Sigmoid colon (tissue), 7 donors: Measurements from ENCODE around the gene SLC37A4. TPM values are rescaled to one million over a fixed set of nuclear protein-coding genes. Genes with fewer than 3 reads are reported as not detected.
A peak's percentile ranks its signal among the peaks of the same experiment; 100 is the strongest.

ENCODE experiments used
- DNase-seq: peaks from one replicate; pipeline ENCODE4 v3.0.0-alpha.2; 2019
- H3K27ac ChIP-seq, 4 donors: fragments of 200-600 bp; sonication (generic); one replicate each; pipeline ENCODE4 v1.5.1; 2016 to 2019; ENCODE audit warnings: mild to moderate bottlenecking in 1 of 4
- H3K27me3 ChIP-seq, 3 donors: fragments of 200-600 bp; sonication (generic); one replicate each; pipeline ENCODE4 v1.5.1; 2019; ENCODE audit warnings: mild to moderate bottlenecking in 1 of 3
- H3K36me3 ChIP-seq, 4 donors: fragments of 200-600 bp; sonication (generic); one replicate each; pipeline ENCODE4 v1.5.1; 2016 to 2019
- H3K4me1 ChIP-seq, 4 donors: fragments of 200-600 bp; sonication (generic); one replicate each; pipeline ENCODE4 v1.5.1; 2017 to 2019
- H3K4me3 ChIP-seq, 4 donors: fragments of 200-600 bp; sonication (generic); one replicate each; pipeline ENCODE4 v1.5.1; 2017 to 2019; ENCODE audit warnings: mild to moderate bottlenecking in 2 of 4, moderate library complexity in 1 of 4
- H3K9me3 ChIP-seq, 4 donors: fragments of 200-600 bp in 3 of 4; sonication (generic) in 3 of 4; one replicate each; pipeline versions ENCODE4 v1.5.1 to v1.6.1; 2013 to 2019
- EP300 ChIP-seq, 4 donors: sonication (generic); formaldehyde crosslinking; IDR thresholded peaks; one replicate each; pipeline ENCODE4 v1.6.1; 2017; ENCODE audit warnings: antibody characterized with exemption in 4 of 4
- POLR2A ChIP-seq, 2 donors: fragments of 450-650 bp; IDR thresholded peaks; one replicate each; pipeline ENCODE4 v1.6.1; 2016; ENCODE audit warnings: antibody characterized with exemption in 2 of 2, mild to moderate bottlenecking in 2 of 2, moderate library complexity in 2 of 2
- POLR2AphosphoS5 ChIP-seq, 4 donors: sonication (generic); formaldehyde crosslinking; IDR thresholded peaks; one replicate each; pipeline ENCODE4 v1.6.1; 2017; ENCODE audit warnings: antibody characterized with exemption in 4 of 4
- WGBS, 2 donors: extraction: QIAGEN DNeasy Blood & Tissue Kit; methylation state at CpG; one replicate each; pipeline ENCODE4 v1.1.7; 2013; 5-methylcytosine and 5-hydroxymethylcytosine counted together
- intact Hi-C: fragments of 100-400 bp; cut with DNase I; formaldehyde crosslinking; loops from one replicate; pipeline ENCODE4 v1.15.1; 2023
- polyA plus RNA-seq, 3 donors: library from polyadenylated mRNA; stranded (reverse); fragments of 200-250 nt; gene quantifications; one replicate each; pipeline ENCODE4 v1.2.3, GENCODE V29; 2013
- total RNA-seq, 4 donors: library from RNA; depleted of rRNA; stranded (reverse); fragments of >200 nt; gene quantifications; one replicate each; pipeline ENCODE4 v1.1.0, GENCODE V29; 2016
- TF ChIP-seq, protein P1 (sequence below), 4 experiments: fragments of 450-650 bp in 3 of 4; fragments of 200-600 bp in 1 of 4; IDR thresholded peaks; one replicate each; pipeline ENCODE4 v1.5.1; 2016 to 2019; ENCODE audit warnings: antibody characterized with exemption in 4 of 4, mild to moderate bottlenecking in 3 of 4, moderate library complexity in 2 of 4
- donor health status: healthy with polysubstance abuse.
- donor health status: Bipolar disorder and iron deficiency.
- donor health status: healthy.

The SLC37A4 gene
- total and polyA plus RNA-seq, 7 donors, result 8.0 to 31.5 (median 11.1) TPM

- intact Hi-C loops, result no loop called here
Observed at GRCh38 chr11:119031912-119032280, 1.2 kb upstream of the SLC37A4 start.

GRCh38 chr11:119030029-119030328, 698 bp downstream of the SLC37A4 start:
- Histone ChIP-seq H3K9me3 (no peaks in the 10 kb centered on the region), H3K4me1 (peaks cover 0 to 17% (median 16%) of the 10 kb centered on the region in 4 donors), H3K27me3 (no peaks in the 10 kb centered on the region), H3K36me3 (peaks cover 0 to 19% (median under 1%) of the 10 kb centered on the region in 4 donors), H3K4me3 (peak overlapping the region; percentile 69 to 88 (median 79)), H3K27ac (peak overlapping the region; percentile 79 to 84 (median 82))
- TF ChIP-seq, protein P1, sequence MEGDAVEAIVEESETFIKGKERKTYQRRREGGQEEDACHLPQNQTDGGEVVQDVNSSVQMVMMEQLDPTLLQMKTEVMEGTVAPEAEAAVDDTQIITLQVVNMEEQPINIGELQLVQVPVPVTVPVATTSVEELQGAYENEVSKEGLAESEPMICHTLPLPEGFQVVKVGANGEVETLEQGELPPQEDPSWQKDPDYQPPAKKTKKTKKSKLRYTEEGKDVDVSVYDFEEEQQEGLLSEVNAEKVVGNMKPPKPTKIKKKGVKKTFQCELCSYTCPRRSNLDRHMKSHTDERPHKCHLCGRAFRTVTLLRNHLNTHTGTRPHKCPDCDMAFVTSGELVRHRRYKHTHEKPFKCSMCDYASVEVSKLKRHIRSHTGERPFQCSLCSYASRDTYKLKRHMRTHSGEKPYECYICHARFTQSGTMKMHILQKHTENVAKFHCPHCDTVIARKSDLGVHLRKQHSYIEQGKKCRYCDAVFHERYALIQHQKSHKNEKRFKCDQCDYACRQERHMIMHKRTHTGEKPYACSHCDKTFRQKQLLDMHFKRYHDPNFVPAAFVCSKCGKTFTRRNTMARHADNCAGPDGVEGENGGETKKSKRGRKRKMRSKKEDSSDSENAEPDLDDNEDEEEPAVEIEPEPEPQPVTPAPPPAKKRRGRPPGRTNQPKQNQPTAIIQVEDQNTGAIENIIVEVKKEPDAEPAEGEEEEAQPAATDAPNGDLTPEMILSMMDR (IDR thresholded peaks at IDR 0.05), result no peak
- no peak for TF ChIP-seq POLR2AphosphoS5 (IDR thresholded peaks at IDR 0.05)
- TF ChIP-seq EP300 (IDR thresholded peaks at IDR 0.05), result no peak
- no peak for TF ChIP-seq POLR2A (IDR thresholded peaks at IDR 0.05)
- intact Hi-C loops, result no loop called here
- peak; percentile 72 for DNase-seq
- WGBS, 2 donors, result 1 to 5% methylated on average over 13 of the region's 13 CpGs

More at GRCh38 chr11:119031912-119032280, 1.2 kb upstream of the SLC37A4 start:
- Histone ChIP-seq H3K36me3 (peaks cover 0 to 1% (median 0%) of the 10 kb centered on the region in 4 donors), H3K4me1 (peaks cover 0 to 17% (median 16%) of the 10 kb centered on the region in 4 donors), H3K9me3 (no peaks in the 10 kb centered on the region), H3K4me3 (no peak overlapping the region), H3K27ac (no peak overlapping the region), H3K27me3 (no peaks in the 10 kb centered on the region)
- WGBS, 2 donors, result 83 to 88% methylated on average over 9 of the region's 9 CpGs
- TF ChIP-seq, protein P1 (IDR thresholded peaks at IDR 0.05), result no peak
- TF ChIP-seq POLR2AphosphoS5 (IDR thresholded peaks at IDR 0.05) (no peak), EP300 (IDR thresholded peaks at IDR 0.05) (no peak), POLR2A (IDR thresholded peaks at IDR 0.05) (no peak)
- no peak for DNase-seq

GRCh38 chr11:119029340-119030028, 1.2 kb downstream of the SLC37A4 start:
- Histone ChIP-seq H3K36me3 (peaks cover 3 to 24% (median 4%) of the 10 kb centered on the region in 4 donors), H3K4me3 (peak overlapping the region; percentile 69 to 88 (median 79)), H3K9me3 (no peaks in the 10 kb centered on the region), H3K4me1 (peaks cover 0 to 17% (median 16%) of the 10 kb centered on the region in 4 donors), H3K27ac (peak overlapping the region; percentile 79 to 84 (median 82)), H3K27me3 (no peaks in the 10 kb centered on the region)
- TF ChIP-seq EP300 (IDR thresholded peaks at IDR 0.05), result no peak
- TF ChIP-seq POLR2AphosphoS5 (IDR thresholded peaks at IDR 0.05), result peak in 1 of 4 donors; percentile 14
- TF ChIP-seq, protein P1 (IDR thresholded peaks at IDR 0.05), result no peak
- TF ChIP-seq POLR2A (IDR thresholded peaks at IDR 0.05), result peak in 1 of 2 donors; percentile 46
- WGBS, 2 donors, result 14 to 49% methylated on average over 10 of the region's 10 CpGs
- intact Hi-C loops, result no loop called here
- DNase-seq, result peak; percentile 63

- no peaks in the 10 kb centered on the region for H3K9me3 ChIP-seq
- H3K4me3 ChIP-seq, result no peak overlapping the region
- no peak for DNase-seq
- 21 to 89% methylated on average over 1 of the region's 1 CpG for WGBS, 2 donors
- H3K27me3 ChIP-seq, result no peaks in the 10 kb centered on the region
- intact Hi-C loops, result no loop called here
- peak overlapping the region in 1 of 4 donors; percentile 81 for H3K27ac ChIP-seq
- peaks cover 0 to 17% (median 16%) of the 10 kb centered on the region in 4 donors for H3K4me1 ChIP-seq
- TF ChIP-seq EP300 (IDR thresholded peaks at IDR 0.05), result no peak
- TF ChIP-seq POLR2A (IDR thresholded peaks at IDR 0.05), result no peak
- no peak for TF ChIP-seq POLR2AphosphoS5 (IDR thresholded peaks at IDR 0.05)
- TF ChIP-seq, protein P1 (IDR thresholded peaks at IDR 0.05), result no peak
- peaks cover 3 to 29% (median 7%) of the 10 kb centered on the region in 4 donors for H3K36me3 ChIP-seq
Observed at GRCh38 chr11:119029069-119029339, 1.7 kb downstream of the SLC37A4 start.
